Inferior parietal cortex (tissue), 1 donor: ENCODE data around the gene WRAP73.

Experiments
- DNase-seq: peaks from one replicate; pipeline ENCODE4 v3.0.0-alpha.2; 2016; ENCODE audit errors: extremely low spot score

The WRAP73 gene

DNA sequence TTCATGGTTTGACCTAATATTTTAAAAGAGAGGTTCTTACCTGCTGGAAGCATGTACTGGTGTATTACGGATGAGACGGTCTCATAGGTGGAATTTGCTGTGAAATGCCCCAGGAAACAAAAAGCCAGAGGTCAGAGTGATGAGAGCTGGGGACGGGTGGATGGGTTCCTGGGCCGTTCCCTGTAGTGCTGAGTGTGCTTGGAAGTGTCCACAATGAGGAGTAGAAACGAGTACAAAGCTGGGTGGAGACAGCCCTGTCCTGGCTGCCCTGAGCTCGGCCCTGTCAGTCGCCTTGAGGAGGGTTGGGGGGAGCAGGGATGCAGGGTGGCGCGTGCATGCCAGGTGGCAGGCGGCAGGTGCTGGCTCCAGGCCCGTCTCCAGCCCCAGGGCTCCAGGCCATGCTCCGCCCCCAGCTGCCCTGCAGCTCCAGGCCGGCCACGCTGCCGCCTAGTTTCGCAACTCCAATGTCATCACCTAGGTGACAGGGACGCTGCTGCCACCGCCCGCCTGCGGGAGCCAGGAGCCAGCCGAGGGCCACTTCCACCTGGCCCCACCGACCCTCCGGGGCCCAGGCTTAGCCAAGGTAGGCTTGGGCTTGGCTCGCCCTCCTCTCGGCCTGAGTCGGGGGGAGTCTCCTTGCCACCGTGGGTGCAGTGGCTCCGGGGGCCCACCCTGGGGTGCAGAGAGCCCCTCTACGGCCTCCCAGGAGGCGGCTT, 18.8 kb upstream of the WRAP73 start:
- no peak for DNase-seq

- DNase-seq = no peak
Observed at GRCh38 chr1:3668148-3668547, 18.2 kb upstream of the WRAP73 start.

DNA sequence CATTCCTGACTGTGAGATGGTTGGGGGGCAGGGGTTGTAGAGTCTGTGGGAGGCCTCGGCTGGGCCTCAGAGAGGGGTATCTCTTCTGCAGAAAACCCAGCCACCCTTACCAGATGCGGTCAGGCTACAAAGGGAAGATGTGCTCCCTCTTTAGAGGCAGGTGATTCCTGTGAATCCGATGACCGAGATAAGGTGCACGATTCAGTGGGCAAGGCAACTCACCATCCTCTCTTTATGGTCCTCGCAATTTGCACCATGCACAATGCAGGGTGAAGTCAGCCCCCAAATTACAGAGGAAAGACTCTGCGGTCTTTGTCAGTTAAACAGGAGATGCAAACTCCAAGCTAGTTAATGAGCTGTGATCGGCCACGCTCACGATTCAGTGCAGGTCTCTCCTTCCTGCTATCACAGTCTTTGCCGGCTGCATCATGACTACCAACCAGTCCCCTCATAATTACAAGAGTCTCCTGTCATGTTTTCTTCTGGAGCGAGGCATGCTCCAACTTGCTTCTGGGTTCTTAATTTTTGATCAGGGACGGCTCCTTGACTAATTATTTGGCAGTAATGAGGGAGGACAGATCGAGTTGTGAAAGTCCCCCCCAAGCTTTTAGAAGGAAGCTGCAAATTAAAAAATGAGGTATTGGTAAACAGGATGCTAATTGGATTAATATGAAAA, 14.9 kb upstream of the WRAP73 start:
- DNase-seq = no peak

- no peak for DNase-seq
Observed at GRCh38 chr1:3663999-3664699, 14.2 kb upstream of the WRAP73 start.

DNA sequence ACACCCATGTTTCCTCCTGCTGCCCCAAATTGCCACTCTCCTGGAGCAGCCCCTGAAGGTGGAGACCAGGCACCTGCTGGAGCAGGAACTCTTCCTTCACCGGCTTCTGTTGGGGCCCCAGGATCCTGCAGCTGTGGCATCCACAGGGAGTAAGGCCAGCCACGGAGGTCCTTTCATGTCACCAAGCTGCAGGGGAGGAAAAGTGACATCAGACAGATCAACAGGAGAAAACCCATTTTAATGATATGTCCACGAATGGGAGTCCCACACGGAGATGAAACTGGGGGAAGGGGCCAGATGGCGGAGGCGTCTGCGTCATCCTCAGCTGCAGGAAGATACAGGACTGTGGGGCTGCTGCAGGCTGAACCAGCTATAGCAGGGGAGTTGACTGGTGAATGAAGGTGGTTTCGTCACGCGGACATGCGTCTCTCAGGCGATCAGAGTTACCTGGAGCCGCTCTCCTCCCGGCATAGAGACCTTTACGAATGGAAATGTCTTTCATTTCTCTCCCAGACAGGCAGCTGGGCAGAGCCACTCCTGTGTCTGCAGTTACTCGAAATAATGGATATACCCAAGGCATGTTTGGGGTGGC, 12.3 kb upstream of the WRAP73 start:
- no peak for DNase-seq

GRCh38 chr1:3661631-3662030, 11.7 kb upstream of the WRAP73 start:
- DNase-seq = no peak

DNA sequence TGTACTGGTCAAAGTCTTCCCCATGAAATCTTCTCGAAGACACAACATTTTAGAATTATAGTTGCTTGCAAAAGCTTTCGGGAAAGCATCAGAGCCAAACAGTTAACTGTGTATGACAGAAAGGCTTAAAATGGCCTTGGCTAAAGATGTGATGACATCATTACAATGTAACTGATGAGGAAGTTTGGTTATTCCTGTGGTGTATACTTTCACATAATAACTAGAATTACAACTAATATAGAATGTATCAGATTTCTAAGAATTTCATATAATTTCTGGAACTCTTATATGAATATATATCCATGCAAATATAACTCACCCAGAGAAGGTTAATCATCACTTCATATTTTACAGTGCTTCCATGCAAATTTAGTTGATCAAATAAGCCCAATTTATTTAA, 10.8 kb upstream of the WRAP73 start:
- DNase-seq = no peak

GRCh38 chr1:3659093-3659492, 9.2 kb upstream of the WRAP73 start:
- DNase-seq = no peak

GRCh38 chr1:3658231-3658615, 8.3 kb upstream of the WRAP73 start:
- no peak for DNase-seq

DNA sequence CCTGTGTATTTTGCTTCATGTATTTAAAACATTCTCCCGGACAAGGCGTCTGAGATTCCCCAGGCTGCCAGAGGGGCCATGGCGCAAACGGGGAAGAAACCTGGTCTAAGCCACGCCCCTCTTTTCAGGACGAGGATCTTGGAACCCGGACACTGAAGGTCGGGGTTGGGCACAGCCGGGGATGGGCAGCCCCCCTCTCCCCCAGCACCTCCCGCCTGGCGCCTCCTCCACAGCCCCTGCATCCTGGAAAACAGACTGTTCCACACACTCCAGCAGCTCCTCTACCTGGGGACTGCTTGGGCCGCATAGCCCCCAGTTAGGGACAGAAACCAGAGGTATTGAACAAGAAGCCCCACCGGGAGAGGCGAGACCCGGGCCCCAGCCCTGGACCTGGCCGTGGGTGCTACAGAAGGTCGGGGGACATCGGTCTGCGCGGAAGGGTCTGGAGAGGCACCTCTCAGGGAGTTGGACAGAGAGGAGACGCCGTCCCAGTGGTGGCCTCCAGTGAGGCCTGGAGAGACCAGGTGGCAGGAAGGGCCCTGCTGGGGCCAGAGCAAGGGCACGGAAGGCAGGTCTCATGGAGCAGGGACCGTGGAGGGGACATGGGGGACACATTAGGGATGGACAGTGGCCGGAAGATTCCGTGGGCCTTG, 7.8 kb upstream of the WRAP73 start:
- DNase-seq = no peak

DNA sequence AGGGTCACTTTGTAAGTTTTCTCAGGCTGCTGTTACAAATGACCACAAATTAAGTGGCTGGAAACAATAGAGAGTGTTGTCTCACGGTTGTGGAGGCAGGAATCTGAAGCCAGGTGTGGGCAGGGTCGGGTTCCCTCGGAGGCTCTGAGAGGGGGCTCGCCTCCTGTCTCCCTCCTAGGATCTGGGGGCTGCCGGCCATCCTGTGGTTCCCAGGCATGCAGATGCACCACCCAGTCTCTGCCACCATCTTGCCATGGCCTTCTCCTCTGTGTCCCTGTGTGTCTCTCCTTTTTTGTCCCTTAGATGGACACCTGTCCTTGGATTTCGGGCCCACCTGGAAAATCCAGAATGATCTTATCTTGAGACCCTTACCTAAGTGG, 7.2 kb upstream of the WRAP73 start:
- no peak for DNase-seq

- DNase-seq = no peak
Observed at GRCh38 chr1:3656450-3657095, 6.7 kb upstream of the WRAP73 start.

DNA sequence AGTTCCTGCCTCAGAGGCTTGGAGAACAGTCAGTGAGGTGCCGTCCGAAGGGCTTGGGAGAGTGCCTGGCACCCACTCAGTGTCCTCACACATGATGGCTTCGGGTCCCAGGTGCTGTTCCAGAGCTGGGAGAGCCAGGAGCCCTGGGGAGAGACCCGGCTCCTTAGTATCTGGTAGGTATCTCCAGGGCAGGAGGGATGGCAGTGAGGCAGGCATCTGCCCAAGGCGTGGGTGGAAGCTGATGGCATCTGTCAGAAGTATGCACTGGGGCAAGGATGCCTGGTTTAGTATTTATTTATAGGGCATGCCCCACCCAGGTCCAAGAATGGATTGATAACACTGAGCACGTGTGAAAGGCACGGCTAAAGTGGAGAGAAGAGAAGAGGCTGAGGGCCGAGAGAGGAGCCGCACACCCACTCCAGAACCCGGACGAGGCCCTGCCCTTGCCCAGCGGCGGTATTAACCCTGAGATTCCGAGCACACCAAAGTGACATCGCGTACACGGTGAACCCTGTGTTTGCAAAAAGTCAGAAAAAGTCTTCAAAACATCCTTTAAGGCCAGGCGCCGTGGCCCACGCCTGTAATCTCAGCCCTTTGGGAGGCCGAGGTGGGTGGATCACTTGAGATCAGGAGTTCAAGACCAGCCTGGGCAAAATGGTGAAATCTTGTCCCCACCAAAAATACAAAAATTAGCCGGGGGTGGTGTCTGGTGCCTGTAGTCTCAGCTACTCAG, 4.8 kb upstream of the WRAP73 start:
- DNase-seq = no peak

- no peak for DNase-seq
Observed at GRCh38 chr1:3653286-3653618, 3.3 kb upstream of the WRAP73 start.

DNA sequence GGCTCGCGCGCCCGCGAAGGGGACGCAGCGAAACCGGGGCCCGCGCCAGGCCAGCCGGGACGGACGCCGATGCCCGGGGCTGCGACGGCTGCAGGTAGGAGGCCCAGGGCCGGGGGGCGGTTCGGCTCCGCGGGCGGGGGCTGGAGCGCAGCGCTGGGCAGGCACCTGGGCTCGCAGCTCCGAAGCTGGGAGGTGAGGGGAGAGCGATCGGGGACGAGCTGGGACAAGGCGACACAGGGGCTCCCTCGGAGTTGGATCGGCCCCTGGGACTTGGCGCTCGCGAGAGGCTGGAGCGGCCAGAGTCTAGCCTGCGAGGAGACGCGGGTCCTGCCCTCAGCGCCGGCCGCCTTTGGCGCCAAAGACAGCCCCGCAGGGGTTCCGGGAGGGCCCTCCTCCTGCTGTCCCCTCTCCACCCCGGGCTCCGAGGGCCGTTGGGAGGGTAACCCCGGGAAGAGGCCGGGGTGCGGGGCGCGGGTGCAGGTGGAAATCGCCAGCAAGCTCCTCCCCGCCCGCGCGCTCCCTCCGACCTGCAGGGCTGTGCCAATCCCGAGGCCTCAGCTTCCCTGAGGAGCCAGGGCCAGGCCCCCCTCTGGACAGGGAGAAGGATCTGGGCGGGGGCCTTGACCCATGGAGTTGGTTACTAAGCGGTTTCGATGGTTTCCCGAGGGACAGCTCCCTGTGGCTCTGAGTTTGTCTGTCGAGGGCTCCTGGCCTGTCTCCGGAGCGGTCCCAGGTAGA, 2.8 kb upstream of the WRAP73 start:
- no peak for DNase-seq

DNA sequence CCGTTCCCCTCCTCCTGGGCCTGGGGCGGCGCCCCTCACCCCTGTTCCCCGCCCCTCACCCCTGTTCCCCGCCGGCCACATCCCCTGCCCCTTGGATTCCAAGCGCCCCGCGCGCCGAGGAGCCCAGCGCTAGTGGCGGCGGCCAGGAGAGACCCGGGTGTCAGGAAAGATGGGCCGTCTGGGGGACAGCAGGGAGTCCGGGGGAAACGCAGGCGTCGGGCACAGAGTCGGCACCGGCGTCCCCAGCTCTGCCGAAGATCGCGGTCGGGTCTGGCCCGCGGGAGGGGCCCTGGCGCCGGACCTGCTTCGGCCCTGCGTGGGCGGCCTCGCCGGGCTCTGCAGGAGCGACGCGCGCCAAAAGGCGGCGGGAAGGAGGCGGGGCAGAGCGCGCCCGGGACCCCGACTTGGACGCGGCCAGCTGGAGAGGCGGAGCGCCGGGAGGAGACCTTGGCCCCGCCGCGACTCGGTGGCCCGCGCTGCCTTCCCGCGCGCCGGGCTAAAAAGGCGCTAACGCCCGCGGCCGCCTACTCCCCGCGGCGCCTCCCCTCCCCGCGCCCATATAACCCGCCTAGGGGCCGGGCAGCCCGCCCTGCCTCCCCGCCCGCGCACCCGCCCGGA, 2.1 kb upstream of the WRAP73 start, which contains the start of gene TP73:
TP73 (plus strand) TSS at position 587 of the 618 bp plus-strand sequence. CDS start 29,850 bp downstream, outside the sequence.
- no peak for DNase-seq

DNA sequence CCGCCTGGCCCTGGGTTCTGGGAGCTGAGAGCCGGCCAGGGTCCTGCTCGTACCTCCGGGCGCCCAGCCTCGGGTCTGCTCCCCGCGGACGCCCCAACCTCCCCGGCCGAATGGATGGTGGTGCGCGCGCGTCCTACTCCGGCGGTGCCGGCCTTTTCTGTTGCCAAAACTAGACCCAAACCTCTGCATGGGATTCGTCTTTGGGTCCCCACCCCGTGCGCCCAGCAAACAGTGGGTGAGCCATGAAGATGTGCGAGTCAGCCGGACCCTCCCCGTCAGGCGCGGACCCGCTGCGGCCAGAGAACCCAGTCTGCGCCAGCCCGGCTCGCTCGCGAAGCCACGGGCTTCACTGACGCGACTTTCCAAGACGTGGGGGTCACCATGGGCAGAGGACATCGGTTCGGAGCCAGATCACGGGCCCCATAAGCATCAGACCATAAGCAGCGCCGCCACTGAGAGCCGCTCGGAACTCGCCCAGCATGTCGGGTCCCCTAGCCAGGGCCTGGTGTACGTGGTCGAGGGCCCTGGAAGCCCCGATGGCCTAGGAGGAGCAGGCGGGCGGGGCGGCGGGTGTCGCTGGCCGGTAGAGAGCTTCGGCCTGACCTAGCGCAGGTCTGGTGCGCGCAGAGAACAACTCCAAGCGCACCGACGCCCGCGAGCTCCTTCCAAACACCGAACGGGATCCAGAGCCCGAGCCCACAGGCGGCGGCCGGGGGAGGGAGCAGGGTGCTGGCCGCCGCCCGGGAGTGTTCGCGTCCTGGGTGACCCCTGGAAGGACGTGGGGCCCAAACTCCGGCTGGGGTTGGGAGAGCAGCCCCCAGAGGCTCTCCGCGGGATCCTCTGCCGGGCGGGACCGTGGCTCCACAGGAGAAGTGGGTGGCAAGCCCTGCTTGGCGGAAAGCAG, 1.4 kb upstream of the WRAP73 start:
- DNase-seq = no peak

DNA sequence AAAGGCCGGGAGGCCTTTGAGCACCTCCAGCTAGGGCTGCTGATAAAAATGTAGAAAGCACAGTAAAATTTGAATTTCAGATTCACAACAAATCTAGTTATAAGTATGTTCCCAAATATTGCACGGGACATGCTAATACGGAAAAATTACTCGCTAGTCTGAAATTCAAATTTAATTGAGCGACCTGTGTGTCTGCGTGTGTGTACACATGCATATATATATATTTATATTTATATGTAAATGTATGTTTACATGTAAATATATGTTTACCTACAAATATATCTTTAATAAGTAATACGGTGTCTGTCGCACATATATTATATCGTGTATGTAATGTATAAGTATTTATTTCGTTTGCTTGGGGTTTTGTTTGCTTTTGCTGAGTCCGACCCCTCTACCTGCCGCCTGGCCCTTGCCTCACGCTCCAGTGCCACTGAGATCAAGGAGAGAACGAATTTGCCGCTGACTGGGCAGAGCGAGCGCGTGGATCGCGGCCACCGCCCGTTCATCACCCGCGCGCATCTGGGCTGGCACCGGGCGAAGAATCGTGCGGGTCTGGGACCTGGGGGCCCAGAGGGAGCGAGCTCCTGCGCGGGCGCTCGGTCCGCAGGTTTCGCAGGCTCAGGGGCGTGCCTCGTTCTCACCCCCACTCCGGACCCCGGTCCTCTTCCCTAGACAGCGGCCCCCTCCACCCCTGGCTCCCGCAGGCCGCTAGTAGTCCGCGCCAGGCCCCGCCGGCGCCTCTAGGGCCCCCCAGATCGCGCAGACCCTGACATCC, 534 bp upstream of the WRAP73 start:
- no peak for DNase-seq
